NCI-H128 (cell line): ENCODE data around the gene KPNA5.

Experiments used
- DNase-seq: peaks from one replicate; lab custom pipeline; 2025; ENCODE audit not compliant: unreplicated experiment; lab: John Stamatoyannopoulos, UW

Gene KPNA5

DNA sequence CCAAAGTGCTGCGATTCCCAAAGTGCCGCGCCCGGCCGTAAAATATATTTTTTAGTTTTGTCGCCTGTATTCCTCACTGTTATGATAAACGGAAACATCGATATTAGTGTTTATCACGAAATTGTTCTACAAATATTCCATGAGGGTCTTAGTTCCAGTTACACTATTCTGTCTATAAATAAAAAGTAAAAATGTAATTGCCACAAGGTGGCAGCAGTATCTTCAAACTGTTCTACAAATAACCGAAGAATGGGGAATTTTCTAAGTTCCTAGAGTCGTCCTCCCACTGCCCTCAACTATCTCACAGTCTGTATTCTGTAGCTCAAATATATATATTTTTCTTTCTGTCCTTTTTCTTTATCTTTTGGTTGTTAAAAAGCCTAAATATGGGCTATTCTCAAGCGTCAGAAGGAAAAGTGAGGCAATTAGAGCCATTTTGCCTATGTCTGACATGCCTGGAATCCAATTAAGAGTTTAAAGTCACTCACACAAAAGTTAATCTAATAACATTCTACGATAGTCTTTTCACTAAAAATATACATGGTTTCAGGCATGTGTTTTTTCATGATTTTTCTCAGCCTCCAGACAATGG, 98.7 kb downstream of the KPNA5 start:
- no peak for DNase-seq

DNA sequence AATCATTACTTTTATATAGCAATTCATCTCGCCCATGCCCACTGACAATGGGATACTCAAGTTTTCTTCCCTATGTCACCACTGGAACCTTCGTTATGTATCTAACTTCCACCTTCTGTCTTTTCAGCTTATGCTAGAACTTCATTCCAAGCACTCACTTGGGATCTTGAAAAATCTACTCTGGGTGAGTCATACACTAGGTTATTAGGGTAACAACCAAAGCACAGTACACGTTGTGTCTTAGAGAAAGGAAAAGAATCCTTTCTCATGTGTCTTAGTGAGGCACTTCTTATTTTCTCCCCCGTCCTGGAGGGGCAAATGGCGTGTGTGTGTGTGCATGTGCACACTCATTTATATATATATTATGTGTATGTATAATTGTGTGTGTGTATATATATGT, 102.8 kb downstream of the KPNA5 start:
- DNase-seq = no peak
